GM21515 (cell line): ENCODE results near the gene FAM219B.

Experiments
- ATAC-seq: cut with Tn5 transposase; IDR thresholded peaks from one replicate; pipeline ENCODE4 v1.9.1; 2021; ENCODE audit not compliant: unreplicated experiment

FAM219B gene

GRCh38 chr15:74878273-74878672 lies 28.4 kb downstream of the FAM219B start:
- no peak for ATAC-seq

GRCh38 chr15:74873756-74874424 lies 32.8 kb downstream of the FAM219B start:
- ATAC-seq = no peak

GRCh38 chr15:74873036-74873755 lies 33.5 kb downstream of the FAM219B start, which contains the start of gene SCAMP2:
TSS of gene SCAMP2 (minus strand) at chr15:74873365. CDS start at chr15:74873255, 110 bp downstream.
- peak; percentile 65 for ATAC-seq

- no peak for ATAC-seq
Measured at GRCh38 chr15:74872702-74873035, 34.0 kb downstream of the FAM219B start.

GRCh38 chr15:74870436-74871215 lies 36.0 kb downstream of the FAM219B start:
- no peak for ATAC-seq

GRCh38 chr15:74869726-74870407 lies 36.8 kb downstream of the FAM219B start:
- peak; percentile 57 for ATAC-seq

- ATAC-seq = no peak
Measured at GRCh38 chr15:74869372-74869725, 37.3 kb downstream of the FAM219B start.

- no peak for ATAC-seq
Measured at GRCh38 chr15:74868059-74868458, 38.6 kb downstream of the FAM219B start.

GRCh38 chr15:74867466-74868038 lies 39.1 kb downstream of the FAM219B start:
- ATAC-seq = no peak

GRCh38 chr15:74866090-74866489 lies 40.6 kb downstream of the FAM219B start:
- ATAC-seq = no peak

- ATAC-seq = no peak
Measured at GRCh38 chr15:74865316-74865715, 41.3 kb downstream of the FAM219B start.

- ATAC-seq = no peak
Measured at GRCh38 chr15:74864296-74864695, 42.4 kb downstream of the FAM219B start.

- no peak for ATAC-seq
Measured at GRCh38 chr15:74863239-74864056, 43.2 kb downstream of the FAM219B start.

- ATAC-seq = no peak
Measured at GRCh38 chr15:74858369-74858740, 48.3 kb downstream of the FAM219B start.

GRCh38 chr15:74857671-74858368 lies 48.8 kb downstream of the FAM219B start:
- ATAC-seq = peak; percentile 7

- peak; percentile 68 for ATAC-seq
Measured at GRCh38 chr15:74857082-74857655, 49.5 kb downstream of the FAM219B start.

GRCh38 chr15:74856537-74856936 lies 50.1 kb downstream of the FAM219B start:
- no peak for ATAC-seq

GRCh38 chr15:74855857-74856256 lies 50.8 kb downstream of the FAM219B start:
- no peak for ATAC-seq

- no peak for ATAC-seq
Measured at GRCh38 chr15:74854453-74855022, 52.1 kb downstream of the FAM219B start.
